Activated B cell treated with CpG ODN at 0.5 μM for 24 hours (primary cell): ENCODE measurements around the gene STEAP3. TPM values are rescaled to one million over a fixed set of nuclear protein-coding genes. Genes with fewer than 3 reads are reported as not detected.

ENCODE experiments used
- ATAC-seq: fragments of 200-7000 bp; cut with Tn5 transposase; one replicate; pipeline ENCODE4 v1.10.0; 2021; ENCODE audit warnings: low read depth, mild to moderate bottlenecking, moderate library complexity
- CTCF ChIA-PET: fragments of 350-600 bp; sonication (Branson Sonifier 250); formaldehyde crosslinking; loops from one replicate; lab custom pipeline; 2021; ENCODE audit warnings: antibody characterized with exemption; lab: Charles Lee
- POLR2A ChIA-PET: fragments of 350-600 bp; sonication (Branson Sonifier 250); formaldehyde crosslinking; loops from one replicate; lab custom pipeline; 2021; ENCODE audit warnings: antibody characterized with exemption; lab: Charles Lee
- DNase-seq: peaks from one replicate; pipeline ENCODE4 v3.0.0; 2022
- H3K27ac Mint-ChIP-seq: one replicate; pipeline ENCODE4 v1.8.0; 2020; ENCODE audit warnings: mixed read lengths
- H3K27me3 Mint-ChIP-seq: one replicate; pipeline ENCODE4 v1.8.0; 2021; ENCODE audit warnings: mixed read lengths
- H3K36me3 Mint-ChIP-seq: one replicate; pipeline ENCODE4 v1.8.0; 2021; ENCODE audit warnings: low read depth, mixed read lengths
- H3K4me1 Mint-ChIP-seq: one replicate; pipeline ENCODE4 v1.8.0; 2021; ENCODE audit warnings: mixed read lengths
- H3K4me3 Mint-ChIP-seq: one replicate; pipeline ENCODE4 v1.8.0; 2020; ENCODE audit warnings: mild to moderate bottlenecking, mixed read lengths
- H3K9me3 Mint-ChIP-seq: one replicate; pipeline ENCODE4 v1.8.0; 2020; ENCODE audit warnings: mixed read lengths
- CTCF ChIP-seq: fragments of 200-600 bp; IDR thresholded peaks from one replicate; pipeline ENCODE4 v1.8.0; 2022; ENCODE audit warnings: antibody characterized with exemption, mild to moderate bottlenecking
- intact Hi-C: fragments of 100-400 bp; cut with micrococcal nuclease; formaldehyde crosslinking; loops from one replicate; pipeline ENCODE4 v1.15.1; 2024
- total RNA-seq: library from RNA; stranded (reverse); gene quantifications from 2 replicates; pipeline ENCODE4 v1.2.3, GENCODE V29; 2022

Gene STEAP3
- total RNA-seq, 1 donor from 2014 or later, result 1.1 TPM

- intact Hi-C loops, result no loop called here
- no peak for TF ChIP-seq CTCF
- H3K27ac Mint-ChIP-seq, result no peak overlapping the region
- POLR2A ChIA-PET, result no interaction called here
- DNase-seq (no peak), ATAC-seq (no peak)
- peaks cover 6% of the 10 kb centered on the region for H3K4me1 Mint-ChIP-seq
- no peaks in the 10 kb centered on the region for H3K9me3 Mint-ChIP-seq
- CTCF ChIA-PET, result no interaction called here
- peaks cover under 1% of the 10 kb centered on the region for H3K27me3 Mint-ChIP-seq
- no peaks in the 10 kb centered on the region for H3K36me3 Mint-ChIP-seq
- H3K4me3 Mint-ChIP-seq, result no peak overlapping the region
These were observed 18.5 kb upstream of the STEAP3 start for GRCh38 chr2:119205001-119205706.

GRCh38 chr2:119206201-119206600 lies 17.4 kb upstream of the STEAP3 start:
- Mint-ChIP-seq H3K4me1 (peaks cover 6% of the 10 kb centered on the region), H3K9me3 (no peaks in the 10 kb centered on the region), H3K27me3 (peaks cover 2% of the 10 kb centered on the region), H3K4me3 (no peak overlapping the region), H3K27ac (no peak overlapping the region), H3K36me3 (no peaks in the 10 kb centered on the region)
- ATAC-seq (no peak), DNase-seq (no peak)
- ChIA-PET CTCF (no interaction called here), POLR2A (no interaction called here)
- intact Hi-C loops, result no loop called here
- TF ChIP-seq CTCF, result no peak

- Mint-ChIP-seq H3K36me3 (no peaks in the 10 kb centered on the region), H3K27me3 (peaks cover 5% of the 10 kb centered on the region), H3K27ac (no peak overlapping the region), H3K9me3 (no peaks in the 10 kb centered on the region), H3K4me1 (peaks cover 5% of the 10 kb centered on the region), H3K4me3 (no peak overlapping the region)
- DNase-seq (no peak), ATAC-seq (no peak)
- POLR2A ChIA-PET, result no interaction called here
- intact Hi-C loops, result no loop called here
- CTCF ChIA-PET, result no interaction called here
- no peak for TF ChIP-seq CTCF
These were observed 16.2 kb upstream of the STEAP3 start for GRCh38 chr2:119207447-119207846.

- H3K9me3 Mint-ChIP-seq, result no peaks in the 10 kb centered on the region
- POLR2A ChIA-PET, result no interaction called here
- no peaks in the 10 kb centered on the region for H3K36me3 Mint-ChIP-seq
- CTCF ChIA-PET, result no interaction called here
- ATAC-seq, result no peak
- H3K4me3 Mint-ChIP-seq, result no peak overlapping the region
- peaks cover 5% of the 10 kb centered on the region for H3K27me3 Mint-ChIP-seq
- TF ChIP-seq CTCF, result no peak
- no peaks in the 10 kb centered on the region for H3K4me1 Mint-ChIP-seq
- no peak overlapping the region for H3K27ac Mint-ChIP-seq
- DNase-seq, result no peak
- intact Hi-C loops, result no loop called here
These were observed 14.8 kb upstream of the STEAP3 start for GRCh38 chr2:119208791-119209203.

- no peak for ATAC-seq
- Mint-ChIP-seq H3K4me3 (no peak overlapping the region), H3K36me3 (no peaks in the 10 kb centered on the region), H3K4me1 (no peaks in the 10 kb centered on the region), H3K27ac (no peak overlapping the region), H3K27me3 (peaks cover 7% of the 10 kb centered on the region), H3K9me3 (no peaks in the 10 kb centered on the region)
- CTCF ChIA-PET, result no interaction called here
- no peak for TF ChIP-seq CTCF
- POLR2A ChIA-PET, result no interaction called here
- DNase-seq, result no peak
- intact Hi-C loops, result no loop called here
These were observed 11.4 kb upstream of the STEAP3 start for GRCh38 chr2:119212139-119212800.
